ENCODE measurements around the gene FYN. TPM values are rescaled to one million over a fixed set of nuclear protein-coding genes. Genes with fewer than 3 reads are reported as not detected.

FYN gene
- polyA plus RNA-seq, 3 donors, result 88.4 to 149 (median 114) TPM

DNA sequence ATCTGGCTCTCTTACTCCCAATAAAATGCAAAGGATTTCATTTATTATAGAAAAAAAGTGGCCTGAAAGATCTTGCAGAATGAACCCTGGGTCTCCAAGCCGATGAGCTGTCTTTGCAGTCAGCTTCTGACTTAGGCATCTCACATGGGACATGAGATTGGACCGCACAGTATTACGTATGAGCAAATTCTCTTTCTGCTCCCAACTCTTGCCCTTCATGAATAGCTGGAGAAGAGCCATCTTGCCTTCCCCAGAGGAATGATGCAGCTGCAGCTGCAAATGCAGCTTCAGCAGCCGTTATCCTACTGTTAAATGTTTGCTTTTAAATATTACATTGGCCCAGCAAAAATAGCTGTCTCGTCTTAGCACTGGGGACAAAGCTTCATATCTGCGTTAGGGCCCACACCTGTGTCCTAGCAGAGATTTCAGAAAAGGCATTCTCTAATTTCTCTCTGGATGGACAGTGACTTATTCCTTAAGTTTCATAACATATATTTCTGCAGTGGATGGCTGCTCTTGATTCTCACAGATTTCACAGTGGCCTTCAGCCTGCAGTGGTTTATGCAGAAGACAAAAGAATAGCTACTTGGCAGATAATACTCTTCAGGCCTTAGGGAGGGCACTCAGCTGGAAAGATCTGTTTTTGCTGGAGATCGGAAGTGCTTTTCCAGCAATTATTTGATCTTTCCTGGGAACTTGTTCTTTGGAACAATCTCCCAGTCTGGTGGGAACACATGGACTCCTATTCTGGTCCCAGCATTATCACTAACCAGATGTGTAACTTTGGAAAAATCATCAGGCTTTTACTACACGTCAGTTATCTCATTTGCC lies 129.2 kb downstream of the FYN start:
- Histone ChIP-seq H2AFZ (ENCODE audit: insufficient read depth, low read depth, low read length, poor library complexity, severe bottlenecking) (no peak overlapping the region), H3K4me3 (replicated peaks in 1 of 3; ENCODE audit: low read depth in 2 of 3, low read length in 3 of 3) (no peak overlapping the region), H3K4me1 (ENCODE audit: control insufficient read depth in 1 of 2, insufficient read depth in 2 of 2, low read length in 2 of 2) (peaks cover 8 to 12% of the 10 kb centered on the region in 2 donors), H4K20me1 (ENCODE audit: insufficient read depth, low read length) (peaks cover 100% of the 10 kb centered on the region), H3K79me2 (ENCODE audit: insufficient read depth, low read length) (peaks cover 16% of the 10 kb centered on the region), H3K9me3 (replicated peaks in 1 of 2; ENCODE audit: control insufficient read depth in 1 of 2, insufficient read depth in 1 of 2, low read length in 2 of 2) (no peaks in the 10 kb centered on the region), H3K9ac (ENCODE audit: insufficient read depth, low read length, poor library complexity, severe bottlenecking) (no peak overlapping the region), H3K27me3 (ENCODE audit: control insufficient read depth in 2 of 2, insufficient read depth in 2 of 2, low read length in 2 of 2) (no peaks in the 10 kb centered on the region), H3K27ac (ENCODE audit: low read depth in 1 of 2, low read length in 2 of 2) (no peak overlapping the region), H3K4me2 (replicated peaks; ENCODE audit: extremely low read depth, low read length, poor library complexity, severe bottlenecking) (no peak overlapping the region), H3K36me3 (replicated peaks in 1 of 2; ENCODE audit: control insufficient read depth in 1 of 2, insufficient read depth in 2 of 2, low read length in 2 of 2) (peaks cover 0 to 58% of the 10 kb centered on the region in 2 donors)
- H3K4me3 Mint-ChIP-seq, result no peak overlapping the region
- 97% methylated on average over 5 of the region's 8 CpGs for WGBS (ENCODE audit: insufficient coverage)
- H3K4me1 Mint-ChIP-seq, result peaks cover 15% of the 10 kb centered on the region
- H3K27ac Mint-ChIP-seq, result no peak overlapping the region
- H3K36me3 Mint-ChIP-seq, result peaks cover 49 to 65% of the 10 kb centered on the region in 2 donors
- TF ChIP-seq, protein P1, sequence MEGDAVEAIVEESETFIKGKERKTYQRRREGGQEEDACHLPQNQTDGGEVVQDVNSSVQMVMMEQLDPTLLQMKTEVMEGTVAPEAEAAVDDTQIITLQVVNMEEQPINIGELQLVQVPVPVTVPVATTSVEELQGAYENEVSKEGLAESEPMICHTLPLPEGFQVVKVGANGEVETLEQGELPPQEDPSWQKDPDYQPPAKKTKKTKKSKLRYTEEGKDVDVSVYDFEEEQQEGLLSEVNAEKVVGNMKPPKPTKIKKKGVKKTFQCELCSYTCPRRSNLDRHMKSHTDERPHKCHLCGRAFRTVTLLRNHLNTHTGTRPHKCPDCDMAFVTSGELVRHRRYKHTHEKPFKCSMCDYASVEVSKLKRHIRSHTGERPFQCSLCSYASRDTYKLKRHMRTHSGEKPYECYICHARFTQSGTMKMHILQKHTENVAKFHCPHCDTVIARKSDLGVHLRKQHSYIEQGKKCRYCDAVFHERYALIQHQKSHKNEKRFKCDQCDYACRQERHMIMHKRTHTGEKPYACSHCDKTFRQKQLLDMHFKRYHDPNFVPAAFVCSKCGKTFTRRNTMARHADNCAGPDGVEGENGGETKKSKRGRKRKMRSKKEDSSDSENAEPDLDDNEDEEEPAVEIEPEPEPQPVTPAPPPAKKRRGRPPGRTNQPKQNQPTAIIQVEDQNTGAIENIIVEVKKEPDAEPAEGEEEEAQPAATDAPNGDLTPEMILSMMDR (IDR thresholded peaks at IDR 0.05), result no peak
- DNase-seq, result no peak
- intact Hi-C loops (cut with micrococcal nuclease), result no loop called here
- no peaks in the 10 kb centered on the region for H3K9me3 Mint-ChIP-seq
- H3K27me3 Mint-ChIP-seq (ENCODE audit: low read depth in 3 of 3), result peaks cover 0 to 2% (median 0%) of the 10 kb centered on the region in 3 donors

DNA sequence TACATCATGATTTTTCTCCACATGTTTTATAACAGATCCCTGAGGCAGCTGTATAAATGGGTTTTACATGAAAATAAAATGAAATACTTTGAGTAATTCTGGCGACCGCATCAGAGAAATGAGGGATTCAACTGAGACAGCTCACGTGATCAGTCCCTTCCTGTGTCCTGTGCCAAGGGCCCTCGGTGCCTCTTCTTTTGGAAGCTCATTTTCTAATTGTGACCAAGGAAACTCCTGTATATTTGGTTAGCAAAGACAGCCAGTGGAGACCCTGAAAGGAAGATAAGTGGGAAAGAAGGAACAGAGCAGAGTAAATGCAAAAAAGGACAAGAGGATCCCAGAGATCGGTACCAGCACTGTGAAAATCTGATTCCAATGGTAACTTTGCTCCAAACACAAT lies 129.9 kb downstream of the FYN start:
- Mint-ChIP-seq H3K27me3 (ENCODE audit: low read depth in 3 of 3) (peaks cover 0 to 2% (median 0%) of the 10 kb centered on the region in 3 donors), H3K36me3 (peaks cover 46 to 65% of the 10 kb centered on the region in 2 donors), H3K27ac (no peak overlapping the region), H3K9me3 (no peaks in the 10 kb centered on the region), H3K4me1 (peaks cover 22% of the 10 kb centered on the region), H3K4me3 (no peak overlapping the region)
- WGBS (ENCODE audit: insufficient coverage), result 100% methylated on average over 2 of the region's 5 CpGs
- DNase-seq, result no peak
- H3K4me3 ChIP-seq (replicated peaks in 1 of 3; ENCODE audit: low read depth in 2 of 3, low read length in 3 of 3), result no peak overlapping the region
- peaks cover 100% of the 10 kb centered on the region for H4K20me1 ChIP-seq (ENCODE audit: insufficient read depth, low read length)
- H3K9ac ChIP-seq (ENCODE audit: insufficient read depth, low read length, poor library complexity, severe bottlenecking), result no peak overlapping the region
- TF ChIP-seq, protein P1 (IDR thresholded peaks at IDR 0.05), result no peak
- H3K4me2 ChIP-seq (replicated peaks; ENCODE audit: extremely low read depth, low read length, poor library complexity, severe bottlenecking), result no peak overlapping the region
- intact Hi-C loops (cut with micrococcal nuclease), result no loop called here
- no peak overlapping the region for H3K27ac ChIP-seq (ENCODE audit: low read depth in 1 of 2, low read length in 2 of 2)
- no peak overlapping the region for H2AFZ ChIP-seq (ENCODE audit: insufficient read depth, low read depth, low read length, poor library complexity, severe bottlenecking)
- H3K79me2 ChIP-seq (ENCODE audit: insufficient read depth, low read length), result peaks cover 20% of the 10 kb centered on the region
- H3K27me3 ChIP-seq (ENCODE audit: control insufficient read depth in 2 of 2, insufficient read depth in 2 of 2, low read length in 2 of 2), result no peaks in the 10 kb centered on the region
- peaks cover 16 to 20% of the 10 kb centered on the region in 2 donors for H3K4me1 ChIP-seq (ENCODE audit: control insufficient read depth in 1 of 2, insufficient read depth in 2 of 2, low read length in 2 of 2)
- H3K36me3 ChIP-seq (replicated peaks in 1 of 2; ENCODE audit: control insufficient read depth in 1 of 2, insufficient read depth in 2 of 2, low read length in 2 of 2), result peaks cover 0 to 53% of the 10 kb centered on the region in 2 donors
- no peaks in the 10 kb centered on the region for H3K9me3 ChIP-seq (replicated peaks in 1 of 2; ENCODE audit: control insufficient read depth in 1 of 2, insufficient read depth in 1 of 2, low read length in 2 of 2)

All from CD14-positive monocyte (primary cell).